ENCODE measurements around the gene BGN.

Gene BGN

GRCh38 chrX:153537080-153537479 lies 42.3 kb downstream of the BGN start:
- no peak for DNase-seq

- no peak for DNase-seq
Measured at GRCh38 chrX:153537526-153538295, 42.9 kb downstream of the BGN start.

- DNase-seq, result no peak
Measured at GRCh38 chrX:153538424-153538823, 43.6 kb downstream of the BGN start.

GRCh38 chrX:153539171-153539978 lies 44.6 kb downstream of the BGN start:
- DNase-seq, result peak; percentile 31

- DNase-seq, result no peak
Measured at GRCh38 chrX:153539979-153540358, 45.2 kb downstream of the BGN start.

- DNase-seq, result no peak
Measured at GRCh38 chrX:153544727-153545126, 49.9 kb downstream of the BGN start.

GRCh38 chrX:153546386-153546785 lies 51.6 kb downstream of the BGN start:
- DNase-seq, result no peak

- no peak for DNase-seq
Measured at GRCh38 chrX:153547195-153547594, 52.4 kb downstream of the BGN start.

GRCh38 chrX:153549231-153549630 lies 54.5 kb downstream of the BGN start:
- DNase-seq, result no peak

- no peak for DNase-seq
Measured at GRCh38 chrX:153549807-153550206, 55.0 kb downstream of the BGN start.

GRCh38 chrX:153551135-153551534 lies 56.4 kb downstream of the BGN start:
- DNase-seq, result no peak

- DNase-seq, result peak; percentile 49
Measured at GRCh38 chrX:153554519-153555167, 59.9 kb downstream of the BGN start.

- no peak for DNase-seq
Measured at GRCh38 chrX:153556767-153557166, 62.0 kb downstream of the BGN start.

GRCh38 chrX:153557618-153558355 lies 63.0 kb downstream of the BGN start:
- no peak for DNase-seq
